ENCODE results near the gene KBTBD13.

Gene KBTBD13

GRCh38 chr15:65076486-65077290 lies at the start of gene KBTBD13:
Gene KBTBD13 (plus strand): TSS chr15:65076746. CDS start chr15:65076816, 70 bp downstream.
- no peak for ATAC-seq

- no peak for ATAC-seq
Observed at GRCh38 chr15:65026756-65027155, 49.8 kb upstream of the KBTBD13 start.

GRCh38 chr15:65027593-65027992 lies 49.0 kb upstream of the KBTBD13 start:
- no peak for ATAC-seq

GRCh38 chr15:65028338-65028737 lies 48.2 kb upstream of the KBTBD13 start:
- ATAC-seq, result no peak

GRCh38 chr15:65028921-65029735 lies 47.4 kb upstream of the KBTBD13 start, which contains the start of gene MTFMT:
Gene MTFMT (minus strand): TSS chr15:65029639. CDS start chr15:65029613, 26 bp downstream.
- peak; percentile 94 to 96 for ATAC-seq

- ATAC-seq, result no peak
Observed at GRCh38 chr15:65029736-65030208, 46.8 kb upstream of the KBTBD13 start.

GRCh38 chr15:65032801-65033537 lies 43.6 kb upstream of the KBTBD13 start:
- ATAC-seq, result peak in 1 of 2 donors; percentile 25

GRCh38 chr15:65033659-65034269 lies 42.8 kb upstream of the KBTBD13 start:
- ATAC-seq, result no peak

GRCh38 chr15:65034719-65035118 lies 41.8 kb upstream of the KBTBD13 start:
- no peak for ATAC-seq

- ATAC-seq, result no peak
Observed at GRCh38 chr15:65037309-65037708, 39.2 kb upstream of the KBTBD13 start.

- no peak for ATAC-seq
Observed at GRCh38 chr15:65038428-65038827, 38.1 kb upstream of the KBTBD13 start.

- ATAC-seq, result no peak
Observed at GRCh38 chr15:65038836-65039235, 37.7 kb upstream of the KBTBD13 start.

- no peak for ATAC-seq
Observed at GRCh38 chr15:65040461-65040860, 36.1 kb upstream of the KBTBD13 start.

GRCh38 chr15:65041787-65042186 lies 34.8 kb upstream of the KBTBD13 start:
- ATAC-seq, result no peak

- ATAC-seq, result no peak
Observed at GRCh38 chr15:65042776-65043327, 33.7 kb upstream of the KBTBD13 start.

- ATAC-seq, result peak in 1 of 2 donors; percentile 63
Observed at GRCh38 chr15:65044218-65044617, 32.3 kb upstream of the KBTBD13 start.

- no peak for ATAC-seq
Observed at GRCh38 chr15:65044724-65045481, 31.6 kb upstream of the KBTBD13 start, which contains the start of gene SLC51B. Gene SLC51B (plus strand): TSS chr15:65045387. CDS start chr15:65050005, 4,618 bp downstream.

- ATAC-seq, result no peak
Observed at GRCh38 chr15:65048241-65048640, 28.3 kb upstream of the KBTBD13 start.

GRCh38 chr15:65049418-65049840 lies 27.1 kb upstream of the KBTBD13 start:
- ATAC-seq, result peak; percentile 97 to 99

GRCh38 chr15:65050270-65050669 lies 26.3 kb upstream of the KBTBD13 start:
- no peak for ATAC-seq

- no peak for ATAC-seq
Observed at GRCh38 chr15:65051266-65051665, 25.3 kb upstream of the KBTBD13 start.

All from activated CD4-positive, CD25-positive, alpha-beta regulatory T cell treated with anti-CD3 and anti-CD28 coated beads, Interleukin-2, amount 50 U/mL, for 24 hours (primary cell).